Measurements from ENCODE around the gene EIF3D. TPM values are rescaled to one million over a fixed set of nuclear protein-coding genes. Genes with fewer than 3 reads are reported as not detected.
A peak's percentile ranks its signal among the peaks of the same experiment; 100 is the strongest.

The EIF3D gene
- polyA plus RNA-seq, 1 donor from 2014 or later = 180 TPM

DNA sequence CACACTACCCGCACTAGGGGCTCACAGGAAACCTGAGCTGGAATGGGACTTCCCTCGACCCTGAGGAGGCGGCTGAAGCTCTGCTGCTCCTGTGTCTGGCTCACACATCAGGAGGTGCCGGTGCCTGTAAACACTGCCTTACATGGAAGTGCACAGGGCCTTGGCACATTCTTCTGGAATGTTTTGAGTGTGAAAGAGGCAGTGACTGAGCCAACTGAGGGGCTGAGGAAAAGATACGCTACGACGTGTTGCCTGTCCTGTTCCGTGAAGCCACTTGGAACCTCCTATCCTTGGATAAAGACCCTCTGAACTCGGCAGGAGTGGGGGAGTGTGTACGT is 58.0 kb downstream of the EIF3D start:
- H3K27ac Mint-ChIP-seq = no peak overlapping the region
- H3K4me3 Mint-ChIP-seq = peak overlapping the region in 1 of 4 donors; percentile 12
- H3K4me1 Mint-ChIP-seq = peaks cover 4 to 7% (median 7%) of the 10 kb centered on the region in 3 donors
- peaks cover 9% of the 10 kb centered on the region for H3K36me3 Mint-ChIP-seq
- H3K9me3 Mint-ChIP-seq = no peaks in the 10 kb centered on the region
- no peaks in the 10 kb centered on the region for H3K27me3 Mint-ChIP-seq

DNA sequence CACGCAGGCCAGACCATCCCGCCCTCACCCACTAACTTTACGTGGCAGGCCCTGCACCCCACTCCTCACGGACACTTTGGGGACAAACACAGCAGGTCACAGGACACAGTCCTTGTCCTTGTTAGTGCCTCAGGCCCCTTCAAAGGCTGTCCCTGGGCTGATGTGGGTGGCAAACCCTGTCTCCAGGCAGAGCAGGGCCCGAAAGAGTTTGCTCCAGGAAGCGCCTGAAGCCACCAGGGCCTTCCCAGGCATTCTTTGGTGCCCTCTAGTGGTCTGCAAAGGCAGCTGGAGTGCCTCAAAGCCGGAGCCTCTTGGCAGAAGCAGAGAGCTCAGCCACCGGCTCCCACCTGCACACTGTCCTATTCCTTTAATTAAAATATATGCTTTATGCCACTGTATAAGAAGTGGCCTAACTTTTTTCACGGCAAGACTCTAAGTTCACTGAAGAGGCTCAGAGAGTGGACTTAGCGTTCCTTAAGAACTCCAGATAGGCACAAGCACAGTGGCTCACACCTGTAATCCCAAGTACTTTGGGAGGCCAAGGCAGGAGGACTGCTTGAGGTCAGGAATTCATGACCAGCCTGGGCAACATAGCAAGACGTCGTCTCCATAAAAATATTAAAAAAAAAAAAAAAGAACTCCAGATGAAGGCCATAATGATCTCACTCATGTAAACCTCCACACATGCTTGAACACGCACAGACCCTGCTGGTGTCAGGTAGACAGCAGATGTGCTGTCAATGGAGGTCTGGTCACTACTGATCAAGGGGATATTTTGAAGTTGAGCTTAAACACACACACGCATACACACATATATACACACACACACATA is 58.6 kb downstream of the EIF3D start:
- peaks cover 4 to 7% (median 7%) of the 10 kb centered on the region in 3 donors for H3K4me1 Mint-ChIP-seq
- peaks cover 5% of the 10 kb centered on the region for H3K36me3 Mint-ChIP-seq

DNA sequence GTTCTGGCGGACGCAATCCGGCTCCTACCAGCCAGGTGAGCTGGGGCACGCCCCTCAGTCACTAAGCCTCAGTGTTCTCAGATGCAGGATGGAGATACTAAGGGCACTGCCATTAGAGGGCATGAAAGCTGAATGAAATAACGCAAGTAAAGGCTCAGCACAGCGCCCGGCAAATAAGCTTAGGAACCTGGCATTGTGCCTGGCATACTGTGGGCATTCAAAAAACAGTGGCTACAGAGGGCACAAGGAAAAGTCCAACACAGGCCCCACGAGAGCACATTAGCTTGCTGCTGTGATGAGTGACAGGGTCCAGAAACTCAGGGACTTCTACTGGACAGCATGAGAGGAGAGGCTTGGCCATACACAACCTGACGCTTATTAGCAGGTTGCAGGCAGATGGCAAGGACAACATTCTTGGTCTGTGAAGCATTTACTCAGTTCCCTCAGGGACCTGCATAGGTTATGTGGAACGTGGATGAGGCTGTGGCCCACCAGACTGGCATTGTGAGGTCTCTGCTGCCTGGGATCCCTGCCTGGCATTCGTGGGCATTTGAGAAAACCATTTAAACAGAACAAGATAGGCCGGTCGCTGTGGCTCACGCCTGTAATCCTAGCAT is 59.8 kb downstream of the EIF3D start:
- Mint-ChIP-seq H3K27ac (no peak overlapping the region), H3K9me3 (no peaks in the 10 kb centered on the region), H3K36me3 (peaks cover 5% of the 10 kb centered on the region), H3K27me3 (no peaks in the 10 kb centered on the region), H3K4me1 (peaks cover 4 to 7% (median 7%) of the 10 kb centered on the region in 3 donors), H3K4me3 (peak overlapping the region in 1 of 4 donors; percentile 17)

More for the DNA sequence above, 58.6 kb downstream of the EIF3D start:
- peak overlapping the region; percentile 25 to 80 (median 74) for H3K27ac Mint-ChIP-seq
- no peaks in the 10 kb centered on the region for H3K9me3 Mint-ChIP-seq
- H3K4me3 Mint-ChIP-seq = no peak overlapping the region
- H3K27me3 Mint-ChIP-seq = no peaks in the 10 kb centered on the region

DNA sequence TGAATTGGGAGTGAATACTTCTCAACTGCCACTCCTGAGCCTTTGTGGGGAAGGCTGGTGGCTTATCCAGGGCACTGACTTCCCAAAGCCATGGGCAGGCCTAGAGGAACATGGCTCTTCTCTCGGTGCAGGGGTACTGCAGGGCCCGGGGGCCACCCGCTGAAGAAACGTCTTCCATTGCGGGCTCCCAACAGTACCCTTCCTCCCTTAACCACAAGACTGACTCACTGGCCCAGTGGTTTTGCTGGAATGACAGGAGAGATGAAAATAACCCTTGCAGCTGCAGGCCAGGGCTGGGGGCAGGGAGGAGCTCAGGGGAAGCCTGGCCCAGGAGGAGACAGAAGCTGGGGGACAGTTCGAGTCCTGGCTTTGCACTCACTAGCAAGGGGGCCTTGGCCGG is 61.0 kb downstream of the EIF3D start:
- no peak overlapping the region for H3K27ac Mint-ChIP-seq

DNA sequence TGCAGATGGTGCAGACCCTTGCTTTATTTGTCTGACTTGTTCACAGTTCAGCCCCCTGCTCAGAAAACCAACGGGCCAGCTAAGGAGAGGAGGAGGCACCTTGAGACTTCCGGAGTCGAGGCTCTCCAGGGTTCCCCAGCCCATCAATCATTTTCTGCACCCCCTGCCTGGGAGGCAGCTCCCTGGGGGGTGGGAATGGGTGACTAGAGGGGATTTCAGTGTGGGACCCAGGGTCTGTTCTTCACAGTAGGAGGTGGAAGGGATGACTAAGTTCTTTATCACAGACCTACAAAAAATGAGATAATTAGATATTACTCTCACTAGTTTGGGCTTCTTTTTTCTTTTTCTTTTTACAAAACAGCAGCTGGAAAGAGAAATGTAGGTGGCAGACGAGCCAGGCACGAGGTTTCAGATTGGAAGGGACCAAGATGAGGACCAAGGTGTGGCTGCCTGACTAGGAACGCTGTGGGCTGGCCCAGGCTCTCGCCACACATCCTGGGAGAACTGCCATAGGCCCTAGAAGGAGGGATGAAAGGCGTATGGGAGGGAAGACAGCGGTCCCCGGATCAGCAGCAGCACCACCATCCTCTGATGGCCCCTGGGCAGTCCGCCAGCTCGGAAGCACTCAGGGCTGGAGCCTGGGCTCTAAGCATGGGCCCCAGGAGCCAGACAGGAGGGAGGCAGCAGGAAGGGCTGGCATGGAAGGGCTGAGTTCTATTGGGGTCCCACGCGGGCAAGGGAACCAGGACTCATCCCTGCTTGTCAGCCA is 61.7 kb downstream of the EIF3D start:
- H3K9me3 Mint-ChIP-seq = no peaks in the 10 kb centered on the region
- peaks cover 5% of the 10 kb centered on the region for H3K36me3 Mint-ChIP-seq
- H3K4me3 Mint-ChIP-seq = no peak overlapping the region
- H3K4me1 Mint-ChIP-seq = peaks cover 4 to 7% (median 7%) of the 10 kb centered on the region in 3 donors
- peak overlapping the region in 1 of 3 donors; percentile 35 for H3K27ac Mint-ChIP-seq
- no peaks in the 10 kb centered on the region for H3K27me3 Mint-ChIP-seq

More for the DNA sequence above, 61.0 kb downstream of the EIF3D start:
- Mint-ChIP-seq H3K4me3 (no peak overlapping the region), H3K36me3 (peaks cover 5% of the 10 kb centered on the region), H3K27me3 (no peaks in the 10 kb centered on the region), H3K4me1 (peaks cover 4 to 7% (median 7%) of the 10 kb centered on the region in 3 donors), H3K9me3 (no peaks in the 10 kb centered on the region)

DNA sequence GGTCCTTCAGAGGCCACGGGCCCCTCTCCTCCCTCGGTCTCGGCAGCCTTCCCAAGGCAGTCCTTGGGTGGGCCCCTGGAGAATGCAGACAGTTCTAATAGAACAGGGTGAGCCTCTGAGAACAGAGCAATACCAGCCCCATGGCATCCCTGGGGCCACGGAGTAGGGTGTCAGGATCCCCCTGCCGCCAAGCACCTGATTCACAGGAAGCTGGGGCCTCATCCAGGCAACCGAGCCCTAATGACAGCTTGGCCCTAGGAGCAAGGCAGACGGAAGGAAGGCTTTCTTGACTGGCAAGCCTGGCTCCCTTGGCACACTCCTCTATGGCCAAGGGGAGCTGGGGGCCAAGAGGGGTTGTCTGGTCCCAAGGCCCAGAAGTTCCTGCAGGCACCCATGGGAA is 62.7 kb downstream of the EIF3D start:
- Mint-ChIP-seq H3K27me3 (no peaks in the 10 kb centered on the region), H3K27ac (peak overlapping the region in 1 of 3 donors; percentile 80), H3K4me3 (no peak overlapping the region), H3K9me3 (no peaks in the 10 kb centered on the region), H3K4me1 (peaks cover 4 to 7% (median 7%) of the 10 kb centered on the region in 3 donors), H3K36me3 (peaks cover 3% of the 10 kb centered on the region)

DNA sequence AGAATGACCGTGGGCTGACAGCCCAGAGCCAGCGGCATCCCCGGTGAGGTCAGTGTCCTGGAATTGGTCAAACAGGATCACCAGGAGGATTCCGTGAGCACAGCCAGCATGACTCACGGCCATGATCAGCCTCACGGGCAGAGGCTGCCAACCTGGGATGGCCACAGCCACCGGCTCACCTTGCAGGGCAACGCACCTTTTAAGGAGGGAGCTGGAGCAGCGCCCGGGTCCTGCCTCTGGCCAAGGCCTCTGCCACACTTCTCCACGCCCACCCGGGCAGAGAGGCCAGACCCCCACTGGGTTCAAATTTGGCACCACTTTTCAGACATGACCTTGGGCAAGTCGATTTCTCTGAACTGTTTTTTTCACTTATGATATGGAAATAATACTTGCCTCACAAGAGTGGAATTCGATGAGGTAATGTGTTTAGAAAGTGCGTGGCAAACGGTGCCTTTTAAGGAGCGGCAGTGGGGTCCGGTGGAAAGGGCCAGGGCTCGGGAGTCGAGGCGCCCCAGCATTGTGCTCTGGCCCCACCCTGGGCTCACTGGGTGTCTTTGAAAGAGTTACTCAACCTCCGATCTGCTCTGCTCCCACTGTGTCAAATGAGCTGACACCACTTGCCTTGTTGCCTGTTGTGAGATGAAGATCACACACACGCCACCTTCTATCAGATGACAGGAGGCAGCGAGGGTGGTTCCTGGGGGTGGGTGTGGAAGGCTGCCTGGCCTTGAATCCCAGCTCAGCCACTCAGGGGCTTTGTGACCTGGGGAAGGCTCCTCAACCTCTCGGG is 63.5 kb downstream of the EIF3D start:
- peaks cover 4 to 6% (median 6%) of the 10 kb centered on the region in 3 donors for H3K4me1 Mint-ChIP-seq
- peak overlapping the region in 1 of 3 donors; percentile 80 for H3K27ac Mint-ChIP-seq
- no peaks in the 10 kb centered on the region for H3K36me3 Mint-ChIP-seq
- no peak overlapping the region for H3K4me3 Mint-ChIP-seq
- no peaks in the 10 kb centered on the region for H3K9me3 Mint-ChIP-seq
- H3K27me3 Mint-ChIP-seq = no peaks in the 10 kb centered on the region

DNA sequence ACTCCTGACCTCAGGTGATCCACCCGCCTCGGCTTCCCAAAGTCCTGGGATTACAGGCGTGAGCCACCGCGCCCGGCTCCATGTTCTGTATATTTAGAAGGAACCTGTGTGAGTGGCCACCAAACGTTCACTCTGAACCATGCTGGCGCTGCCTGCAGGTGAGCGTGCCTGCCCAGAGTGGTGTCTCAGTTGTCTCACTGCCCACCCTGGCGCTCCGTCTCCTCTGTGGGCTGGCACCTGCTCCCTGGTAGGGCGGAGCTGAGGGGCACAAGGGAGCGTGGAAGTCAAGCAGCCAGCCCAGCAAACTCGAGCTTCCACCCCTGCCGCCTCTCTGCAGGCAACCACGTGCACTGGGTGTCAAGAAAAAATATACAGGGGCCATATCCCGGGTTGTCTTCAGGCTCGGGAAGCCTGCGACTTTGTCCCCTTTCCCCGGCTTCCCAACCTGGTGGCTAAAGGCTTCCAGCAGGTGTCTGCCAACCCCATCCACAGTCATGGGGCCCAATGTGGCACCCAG is 64.2 kb downstream of the EIF3D start:
- H3K4me3 Mint-ChIP-seq = no peak overlapping the region
- no peaks in the 10 kb centered on the region for H3K27me3 Mint-ChIP-seq
- H3K9me3 Mint-ChIP-seq = no peaks in the 10 kb centered on the region
- H3K36me3 Mint-ChIP-seq = no peaks in the 10 kb centered on the region
- peaks cover 0 to under 1% (median 0%) of the 10 kb centered on the region in 3 donors for H3K4me1 Mint-ChIP-seq
- no peak overlapping the region for H3K27ac Mint-ChIP-seq

DNA sequence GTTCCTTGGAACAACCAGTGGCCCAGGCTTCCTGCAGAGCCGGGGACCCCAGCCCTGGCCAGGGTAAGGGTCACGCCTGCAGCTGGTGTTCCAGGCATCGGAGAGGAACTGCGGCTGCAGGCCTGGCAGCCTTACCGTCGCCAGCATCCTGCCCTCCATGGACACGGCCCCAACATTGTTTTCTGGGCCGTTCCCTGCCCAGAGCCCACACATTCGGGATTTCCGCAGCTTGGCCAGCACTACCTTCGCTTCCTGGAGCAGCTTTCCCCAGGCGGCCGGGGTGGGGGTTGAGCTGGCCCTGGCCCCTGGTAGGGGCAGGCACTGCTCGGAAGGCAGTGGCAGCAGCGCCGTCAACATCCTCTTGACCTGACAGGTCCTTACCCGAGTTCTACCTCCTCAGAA is 65.2 kb downstream of the EIF3D start:
- no peaks in the 10 kb centered on the region for H3K36me3 Mint-ChIP-seq
- no peak overlapping the region for H3K27ac Mint-ChIP-seq
- H3K27me3 Mint-ChIP-seq = no peaks in the 10 kb centered on the region
- H3K4me1 Mint-ChIP-seq = no peaks in the 10 kb centered on the region
- no peaks in the 10 kb centered on the region for H3K9me3 Mint-ChIP-seq
- H3K4me3 Mint-ChIP-seq = no peak overlapping the region

DNA sequence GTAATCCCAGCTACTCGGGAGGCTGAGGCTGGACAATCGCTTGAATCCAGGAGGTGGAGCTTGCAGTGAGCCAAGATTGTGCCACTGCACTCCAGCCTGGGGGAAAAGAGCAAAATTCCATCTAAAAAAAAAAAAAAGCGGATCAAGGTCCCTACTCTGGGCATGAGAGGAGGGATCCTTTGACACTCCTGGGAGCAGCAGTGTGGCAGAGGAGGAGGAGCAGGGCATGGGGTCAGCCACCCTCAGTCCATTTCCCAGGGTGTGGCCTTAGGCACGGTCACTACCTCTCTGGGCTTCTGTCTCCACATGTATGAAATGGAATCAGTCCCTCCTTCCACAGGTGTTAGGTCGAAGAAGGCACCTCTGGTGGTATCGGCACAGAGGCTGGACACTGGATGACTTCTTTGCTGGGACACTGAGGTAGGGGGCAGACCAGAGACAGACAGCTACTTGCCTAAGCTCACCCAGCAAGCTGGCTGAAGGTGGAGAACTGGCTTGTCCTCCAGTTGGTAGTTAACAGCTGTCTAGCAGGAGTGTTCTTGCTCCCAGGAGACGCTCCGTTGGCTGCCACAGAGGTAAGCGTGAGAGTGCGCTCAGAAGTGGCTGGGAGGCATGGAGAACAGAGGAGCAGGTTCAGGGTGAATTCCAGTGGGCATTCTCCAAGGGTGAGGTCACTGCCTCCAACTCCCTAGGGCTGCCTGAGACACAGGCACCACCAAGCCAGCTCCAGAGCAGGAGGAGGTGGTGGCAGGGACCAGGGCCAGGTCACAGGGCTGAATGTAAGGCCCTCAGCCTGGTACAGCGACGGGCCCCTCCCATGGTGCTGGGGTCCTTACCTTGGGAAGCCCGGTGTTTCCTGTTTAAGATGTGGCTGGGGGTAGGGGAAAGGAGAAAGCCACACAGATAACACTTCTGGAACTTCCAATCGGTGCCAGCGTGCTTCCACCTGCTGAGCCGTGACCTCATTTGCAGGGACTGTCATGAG is 67.0 kb downstream of the EIF3D start:
- Mint-ChIP-seq H3K4me1 (no peaks in the 10 kb centered on the region), H3K4me3 (no peak overlapping the region), H3K27ac (peak overlapping the region in 1 of 3 donors; percentile 76), H3K27me3 (no peaks in the 10 kb centered on the region), H3K9me3 (no peaks in the 10 kb centered on the region), H3K36me3 (no peaks in the 10 kb centered on the region)

Other genes with a start within 250 kb of the EIF3D start
- 231 TPM for gene MYH9, start 141.2 kb downstream of the EIF3D start, polyA plus RNA-seq
- 116 TPM for gene TXN2, start 47.5 kb downstream of the EIF3D start, polyA plus RNA-seq
- gene FOXRED2, start 22.1 kb downstream of the EIF3D start, polyA plus RNA-seq = 0.35 TPM
- gene CACNG2, start 174.6 kb upstream of the EIF3D start, polyA plus RNA-seq = not detected
- gene IFT27, start 247.0 kb upstream of the EIF3D start, polyA plus RNA-seq = 12.4 TPM